Activated naive CD4-positive, alpha-beta T cell treated with anti-CD3 and anti-CD28 coated beads for 36 hours (primary cell): ENCODE results near the gene ARFRP1. TPM values are rescaled to one million over a fixed set of nuclear protein-coding genes. Genes with fewer than 3 reads are reported as not detected.
"Not testable (repeated sequence)": the region's sequence is repeated elsewhere in the genome, so short reads cannot be mapped to it uniquely, and the experiment has no call there.

ENCODE experiments used
- CTCF ChIA-PET: fragments of 350-600 bp; sonication (Branson Sonifier 250); formaldehyde crosslinking; loops from one replicate; lab custom pipeline; 2021; ENCODE audit warnings: antibody characterized with exemption; lab: Charles Lee
- DNase-seq: peaks from one replicate; pipeline ENCODE4 v3.0.0-alpha.2; 2020
- H3K27ac Mint-ChIP-seq: one replicate; pipeline ENCODE4 v1.8.0; 2021; ENCODE audit warnings: mild to moderate bottlenecking, mixed read lengths
- H3K27me3 Mint-ChIP-seq: one replicate; pipeline ENCODE4 v1.8.0; 2021; ENCODE audit warnings: low read depth, mixed read lengths
- H3K36me3 Mint-ChIP-seq: one replicate; pipeline ENCODE4 v1.8.0; 2021; ENCODE audit warnings: low read depth, mixed read lengths
- H3K4me1 Mint-ChIP-seq: one replicate; pipeline ENCODE4 v1.8.0; 2021; ENCODE audit warnings: low read depth, mixed read lengths
- H3K4me3 Mint-ChIP-seq: one replicate; pipeline ENCODE4 v1.8.0; 2021; ENCODE audit warnings: mild to moderate bottlenecking, moderate library complexity, mixed read lengths
- H3K9me3 Mint-ChIP-seq: one replicate; pipeline ENCODE4 v1.8.0; 2021; ENCODE audit warnings: mixed read lengths
- intact Hi-C: fragments of 100-400 bp; cut with micrococcal nuclease; formaldehyde crosslinking; loops from one replicate; pipeline ENCODE4 v1.15.1; 2023
- total RNA-seq, 2 experiments: library from RNA; stranded (reverse); gene quantifications; one replicate each; pipeline ENCODE4 v1.2.3, GENCODE V29; 2021

Gene ARFRP1
- total RNA-seq, 2 experiments from 2014 or later: 45.6 to 49.2 TPM

DNA sequence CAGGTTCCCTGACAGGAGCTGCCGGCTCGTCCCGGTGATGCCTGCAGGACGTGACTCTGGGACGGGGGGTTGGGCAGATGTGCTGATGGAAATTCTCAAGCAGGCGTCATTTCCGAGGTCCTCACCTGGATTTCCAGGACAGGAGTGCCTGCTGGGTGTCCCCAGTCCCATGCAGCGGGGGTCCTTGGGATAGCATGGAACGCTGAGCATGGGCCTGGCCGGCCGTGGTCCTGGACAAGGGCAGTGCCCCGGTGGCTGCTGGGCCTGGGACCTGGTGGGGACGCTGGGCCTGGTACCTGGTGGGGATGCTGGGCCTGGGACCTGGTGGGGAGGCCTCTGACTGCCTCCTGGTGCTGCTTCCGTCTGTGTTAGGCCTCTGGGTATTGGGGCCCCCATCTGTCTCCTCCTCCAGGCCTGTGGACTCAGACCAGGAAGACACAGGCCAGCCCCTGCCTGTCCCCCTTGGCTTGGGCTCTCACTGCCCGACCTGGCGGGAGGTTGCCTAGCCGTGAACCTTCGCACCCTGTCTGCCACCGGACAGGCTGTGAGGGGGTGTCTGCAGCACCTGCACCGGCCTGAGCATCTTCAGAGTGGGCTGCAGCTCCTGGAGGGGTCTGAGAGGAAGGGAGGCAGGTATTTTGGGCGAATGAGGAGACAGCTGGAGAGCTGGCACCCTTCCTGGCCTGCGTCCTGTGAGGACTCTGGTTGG lies 43.5 kb downstream of the ARFRP1 start:
- Mint-ChIP-seq H3K9me3 (no peaks in the 10 kb centered on the region), H3K36me3 (peaks cover 26% of the 10 kb centered on the region), H3K4me3 (no peak overlapping the region), H3K27me3 (no peaks in the 10 kb centered on the region), H3K27ac (no peak overlapping the region), H3K4me1 (peaks cover 13% of the 10 kb centered on the region)
- CTCF ChIA-PET: no interaction called here
- intact Hi-C loops: no loop called here
- no peak for DNase-seq

DNA sequence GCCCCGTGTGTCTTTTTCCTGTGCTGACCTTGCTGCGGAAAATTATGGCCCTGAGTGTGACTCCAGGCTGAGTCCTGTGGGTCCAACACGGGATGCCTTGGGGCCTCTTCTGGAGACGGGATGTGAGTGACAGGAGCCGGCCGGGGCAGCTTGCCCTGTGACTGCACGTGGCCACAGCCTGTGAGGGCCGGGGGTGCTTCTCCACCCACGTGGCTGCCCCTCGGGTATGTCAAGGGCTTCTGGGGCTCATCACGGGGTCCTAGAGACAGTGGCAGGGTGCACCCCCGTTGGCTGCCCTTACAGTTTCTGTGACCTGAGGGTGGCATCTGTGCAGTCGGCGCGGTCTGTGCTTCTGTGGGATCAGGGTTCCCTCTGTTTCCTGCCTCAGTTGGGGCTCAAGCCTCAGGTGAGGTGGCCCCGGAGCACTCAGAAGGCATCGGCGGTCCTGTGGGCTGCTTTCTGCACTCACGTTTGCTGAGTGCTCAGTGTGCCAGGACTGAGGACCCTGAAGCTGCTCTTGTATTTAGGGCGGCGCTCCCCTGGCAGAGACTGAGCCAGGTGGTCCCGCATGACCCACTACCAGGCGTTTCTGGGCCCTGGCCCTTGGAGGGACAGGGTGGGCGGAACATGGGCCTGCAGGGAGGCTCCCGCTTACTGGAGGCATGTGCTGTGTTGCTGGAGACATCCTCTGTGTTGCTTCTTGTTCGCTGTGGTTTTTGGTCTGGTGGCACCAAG lies 44.3 kb downstream of the ARFRP1 start:
- intact Hi-C loops: no loop called here
- no peaks in the 10 kb centered on the region for H3K9me3 Mint-ChIP-seq
- CTCF ChIA-PET: no interaction called here
- H3K27me3 Mint-ChIP-seq: no peaks in the 10 kb centered on the region
- no peak overlapping the region for H3K4me3 Mint-ChIP-seq
- DNase-seq: no peak
- no peak overlapping the region for H3K27ac Mint-ChIP-seq
- peaks cover 20% of the 10 kb centered on the region for H3K36me3 Mint-ChIP-seq
- H3K4me1 Mint-ChIP-seq: peaks cover 19% of the 10 kb centered on the region

DNA sequence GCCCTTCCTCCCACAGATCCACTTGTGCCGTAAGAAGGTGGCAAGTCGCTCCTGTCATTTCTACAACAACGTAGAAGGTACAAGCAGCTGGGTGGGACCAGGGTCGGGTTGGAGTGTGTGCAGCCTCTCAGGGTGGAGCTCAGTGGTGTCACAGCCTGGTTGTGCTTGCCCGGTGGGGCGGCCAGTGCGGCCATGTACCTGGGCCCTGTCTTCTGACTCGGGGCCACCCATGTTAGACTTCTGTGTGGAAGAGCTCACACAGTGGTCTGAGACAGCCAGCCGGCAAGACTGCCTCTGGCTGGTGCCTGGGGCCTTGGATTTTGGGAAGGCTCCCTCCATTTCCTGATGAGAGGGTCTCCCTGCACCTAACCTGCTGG lies 45.0 kb downstream of the ARFRP1 start:
- Mint-ChIP-seq H3K4me1 (peaks cover 24% of the 10 kb centered on the region), H3K27ac (no peak overlapping the region), H3K36me3 (peaks cover 17% of the 10 kb centered on the region), H3K9me3 (no peaks in the 10 kb centered on the region), H3K4me3 (no peak overlapping the region), H3K27me3 (no peaks in the 10 kb centered on the region)
- intact Hi-C loops: no loop called here
- CTCF ChIA-PET: no interaction called here
- DNase-seq: no peak

DNA sequence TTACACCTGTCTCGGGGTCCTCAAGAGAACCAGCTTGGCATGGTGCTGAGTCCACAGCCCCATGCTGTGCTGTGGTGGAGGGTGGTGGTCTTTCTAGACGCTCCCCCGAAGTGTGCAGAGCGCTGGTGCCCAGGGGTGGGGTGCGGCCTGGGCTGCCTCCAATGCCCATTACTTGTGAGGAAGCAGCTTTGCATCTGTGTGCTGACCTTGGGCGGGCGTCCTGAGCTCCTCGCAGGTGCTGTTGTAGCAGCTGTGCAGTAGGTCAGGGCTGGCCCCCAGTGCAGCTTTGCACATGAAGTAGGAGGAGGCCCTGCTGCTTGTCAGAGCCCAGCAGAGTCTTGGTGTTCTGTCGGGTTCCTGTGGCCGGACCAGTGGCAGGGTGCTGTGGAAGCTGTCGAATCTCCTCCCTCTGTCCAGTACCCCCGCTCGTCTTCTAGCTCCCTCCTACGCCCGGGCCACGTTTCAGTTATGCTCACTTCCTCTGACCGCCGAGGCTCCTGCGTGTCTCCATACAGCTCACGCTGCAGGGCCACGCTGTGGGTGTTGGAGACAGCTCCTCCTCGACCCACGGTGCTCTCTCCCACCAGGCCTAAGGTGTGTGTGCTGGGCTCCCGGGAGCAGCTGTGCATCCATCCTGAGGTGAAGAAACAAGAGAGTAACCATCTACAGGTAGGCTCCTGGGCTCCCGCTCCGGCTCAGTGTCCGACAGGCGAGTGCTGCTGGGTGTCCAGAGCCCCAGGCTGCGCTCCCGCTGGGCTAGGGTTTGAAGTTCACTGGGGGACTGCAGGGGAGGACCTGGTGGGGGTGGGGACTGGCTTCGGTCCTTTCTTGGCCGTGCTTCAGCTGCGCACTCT lies 45.6 kb downstream of the ARFRP1 start:
- no peak overlapping the region for H3K27ac Mint-ChIP-seq
- peaks cover 15% of the 10 kb centered on the region for H3K36me3 Mint-ChIP-seq
- H3K9me3 Mint-ChIP-seq: no peaks in the 10 kb centered on the region
- no peaks in the 10 kb centered on the region for H3K27me3 Mint-ChIP-seq
- CTCF ChIA-PET: interaction anchor here (1.5 kb wide), 1 partner anchor 125 kb away, joined by 3 read pairs; the partner anchor contains the start of gene PTK6
- intact Hi-C loops: no loop called here
- H3K4me3 Mint-ChIP-seq: no peak overlapping the region
- no peak for DNase-seq
- H3K4me1 Mint-ChIP-seq: peaks cover 24% of the 10 kb centered on the region

DNA sequence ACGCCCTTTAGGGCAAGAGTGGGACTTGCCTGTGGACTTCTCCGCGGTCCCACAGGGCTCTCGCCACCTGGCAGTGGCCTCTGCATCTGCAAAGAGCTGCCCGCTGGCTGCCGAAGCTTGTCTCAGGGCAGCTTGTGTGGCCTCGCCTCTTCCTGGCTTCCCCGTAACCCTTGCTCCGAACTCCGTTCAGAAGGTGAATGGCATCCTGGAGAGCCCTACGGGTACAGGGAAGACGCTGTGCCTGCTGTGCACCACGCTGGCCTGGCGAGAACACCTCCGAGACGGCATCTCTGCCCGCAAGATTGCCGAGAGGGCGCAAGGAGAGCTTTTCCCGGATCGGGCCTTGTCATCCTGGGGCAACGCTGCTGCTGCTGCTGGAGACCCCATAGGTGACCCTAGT lies 46.7 kb downstream of the ARFRP1 start:
- CTCF ChIA-PET: interaction anchor here (1.5 kb wide), 1 partner anchor 124 kb away, joined by 3 read pairs; the partner anchor contains the start of gene PTK6
- H3K27me3 Mint-ChIP-seq: no peaks in the 10 kb centered on the region
- no peak overlapping the region for H3K4me3 Mint-ChIP-seq
- no peaks in the 10 kb centered on the region for H3K9me3 Mint-ChIP-seq
- peaks cover 27% of the 10 kb centered on the region for H3K4me1 Mint-ChIP-seq
- H3K27ac Mint-ChIP-seq: no peak overlapping the region
- DNase-seq: no peak
- peaks cover 13% of the 10 kb centered on the region for H3K36me3 Mint-ChIP-seq
- intact Hi-C loops: no loop called here

DNA sequence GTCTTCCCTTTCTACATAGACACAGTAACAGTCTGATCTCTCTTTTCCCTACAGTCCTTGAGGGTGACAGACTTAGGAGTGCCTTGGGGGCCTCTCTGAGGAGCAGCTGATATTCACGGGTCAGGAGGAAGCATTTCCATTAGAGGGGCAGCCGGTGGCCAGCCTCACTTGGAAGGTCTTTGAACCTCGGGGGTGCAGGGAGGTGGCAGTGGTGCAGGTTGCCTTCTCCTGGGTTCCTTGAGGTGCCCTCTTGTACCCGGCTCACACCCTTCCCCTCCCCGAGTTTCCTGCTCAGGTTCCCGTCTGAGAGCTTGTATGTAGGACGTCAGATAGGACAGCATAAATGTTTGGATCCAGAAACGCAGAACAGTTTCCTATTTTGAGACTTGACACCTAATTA lies 47.2 kb downstream of the ARFRP1 start:
- Mint-ChIP-seq H3K36me3 (peaks cover 13% of the 10 kb centered on the region), H3K27ac (no peak overlapping the region), H3K9me3 (no peaks in the 10 kb centered on the region), H3K4me1 (peaks cover 27% of the 10 kb centered on the region), H3K4me3 (no peak overlapping the region), H3K27me3 (no peaks in the 10 kb centered on the region)
- no peak for DNase-seq
- intact Hi-C loops: no loop called here
- CTCF ChIA-PET: interaction anchor here (1.5 kb wide), 1 partner anchor 124 kb away, joined by 3 read pairs; the partner anchor contains the start of gene PTK6

DNA sequence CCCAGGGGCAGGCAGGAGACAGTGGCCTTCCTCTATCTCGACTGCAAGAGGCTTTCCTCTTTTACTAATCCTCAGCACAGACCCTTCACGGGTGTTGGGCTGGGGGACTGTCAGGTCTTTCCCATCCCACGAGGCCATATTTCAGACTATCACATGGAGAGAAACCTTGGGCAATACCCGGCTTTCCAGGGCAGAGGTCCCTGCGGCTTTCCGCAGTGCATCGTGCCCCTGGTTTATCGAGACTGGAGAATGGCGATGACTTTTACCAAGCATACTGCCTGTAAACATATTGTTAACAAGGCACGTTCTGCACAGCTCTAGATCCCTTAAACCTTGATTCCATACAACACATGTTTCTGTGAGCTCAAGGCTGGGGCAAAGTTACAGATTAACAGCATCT lies 47.6 kb downstream of the ARFRP1 start:
- H3K9me3 Mint-ChIP-seq, intact Hi-C loops, H3K27ac Mint-ChIP-seq, DNase-seq, CTCF ChIA-PET, H3K27me3 Mint-ChIP-seq: not testable (repeated sequence)
- peak overlapping the region; percentile 98 for H3K4me3 Mint-ChIP-seq
- peaks cover 13% of the 10 kb centered on the region for H3K36me3 Mint-ChIP-seq
- peaks cover 27% of the 10 kb centered on the region for H3K4me1 Mint-ChIP-seq

DNA sequence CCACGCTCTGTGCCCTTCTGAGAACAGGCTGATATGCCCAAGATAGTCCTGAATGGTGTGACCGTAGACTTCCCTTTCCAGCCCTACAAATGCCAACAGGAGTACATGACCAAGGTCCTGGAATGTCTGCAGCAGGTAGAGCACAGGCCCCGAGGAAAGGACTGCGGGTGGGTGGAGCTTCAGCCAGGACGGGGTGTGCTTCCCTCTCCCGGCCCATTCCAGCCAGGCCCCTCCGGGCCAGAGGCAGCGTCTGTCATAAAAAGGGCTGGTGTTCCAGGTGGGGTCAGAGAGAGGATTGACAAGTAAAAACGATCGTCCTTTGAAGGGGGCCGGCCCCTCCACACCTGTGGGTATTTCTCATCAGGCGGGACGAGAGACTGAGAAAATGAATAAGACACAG lies 48.4 kb downstream of the ARFRP1 start:
- Mint-ChIP-seq H3K4me3 (peak overlapping the region; percentile 98), H3K4me1 (peaks cover 31% of the 10 kb centered on the region), H3K36me3 (peaks cover 10% of the 10 kb centered on the region), H3K27me3 (no peaks in the 10 kb centered on the region), H3K9me3 (no peaks in the 10 kb centered on the region), H3K27ac (no peak overlapping the region)
- CTCF ChIA-PET: no interaction called here
- DNase-seq: no peak
- intact Hi-C loops: loop anchor here (2.0 to 10.0 kb wide), 4 partner anchors 31 to 405 kb away; partner anchors contain the start of genes TCEA2 and UCKL1

DNA sequence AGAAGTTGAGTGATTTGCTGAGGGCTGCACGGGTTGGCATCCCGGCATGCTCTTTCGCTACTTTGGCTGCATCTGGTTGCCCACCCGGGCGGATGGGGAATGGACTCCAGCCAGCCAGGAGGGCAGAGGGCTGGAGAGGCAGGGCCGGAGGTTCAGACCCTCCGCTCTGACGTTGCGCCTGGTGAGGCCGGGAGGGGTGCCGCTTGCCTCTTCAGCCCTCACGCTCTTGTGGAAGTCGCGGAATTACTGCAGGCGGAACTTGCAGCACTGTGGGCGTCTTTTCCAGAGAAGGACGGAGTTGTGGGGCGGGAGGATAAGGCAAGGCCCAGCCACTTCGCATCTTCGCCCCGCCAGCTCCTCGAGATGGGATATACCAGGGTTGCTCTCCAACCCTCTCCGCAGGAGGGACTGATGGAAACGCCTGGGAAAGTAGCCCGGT lies 49.0 kb downstream of the ARFRP1 start:
- no peaks in the 10 kb centered on the region for H3K9me3 Mint-ChIP-seq
- peak overlapping the region; percentile 98 for H3K4me3 Mint-ChIP-seq
- DNase-seq: no peak
- CTCF ChIA-PET: interaction anchor here (0.8 kb wide), 1 partner anchor 17 kb away, joined by 5 read pairs; no protein-coding TSS in a partner anchor
- H3K27ac Mint-ChIP-seq: peak overlapping the region; percentile 93
- intact Hi-C loops: loop anchor here (1.0 to 10.0 kb wide), 8 partner anchors 28 to 406 kb away; partner anchors contain the start of genes ARFRP1, TCEA2 and UCKL1
- no peaks in the 10 kb centered on the region for H3K27me3 Mint-ChIP-seq
- H3K36me3 Mint-ChIP-seq: peaks cover 10% of the 10 kb centered on the region
- peaks cover 37% of the 10 kb centered on the region for H3K4me1 Mint-ChIP-seq

DNA sequence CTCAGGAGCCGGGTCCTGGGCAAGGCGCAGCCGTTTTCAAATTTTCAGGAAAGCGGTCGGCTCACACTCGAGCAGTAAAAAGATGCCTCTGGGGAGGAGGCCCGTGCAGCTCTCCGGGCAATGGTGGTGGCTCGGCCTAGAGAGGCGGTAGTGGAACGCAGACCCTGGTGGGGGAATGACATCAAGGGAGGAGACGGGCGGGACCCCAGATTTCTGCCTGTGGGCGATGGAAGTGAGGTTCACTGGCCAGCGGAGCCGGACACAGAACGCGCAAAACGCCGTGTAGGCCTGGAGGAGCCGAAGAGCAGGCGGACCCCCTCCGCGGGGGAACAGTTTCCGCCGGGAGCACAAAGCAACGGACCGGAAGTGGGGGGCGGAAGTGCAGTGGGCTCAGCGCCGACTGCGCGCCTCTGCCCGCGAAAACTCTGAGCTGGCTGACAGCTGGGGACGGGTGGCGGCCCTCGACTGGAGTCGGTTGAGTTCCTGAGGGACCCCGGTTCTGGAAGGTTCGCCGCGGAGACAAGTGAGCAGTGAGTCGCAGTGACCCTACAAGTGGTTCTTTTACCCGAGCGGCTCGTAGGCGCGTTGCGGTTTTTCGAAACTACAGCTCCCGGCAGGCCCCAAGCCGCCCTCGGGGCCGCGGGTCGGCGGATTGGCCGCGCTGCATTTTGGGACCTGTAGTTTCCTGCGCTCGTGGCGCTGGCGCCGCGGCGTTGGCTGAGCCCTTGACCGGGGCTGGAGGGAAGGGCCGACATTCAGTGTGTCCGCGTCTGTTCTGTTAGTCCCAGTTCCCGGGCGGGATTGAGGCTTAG lies 49.6 kb downstream of the ARFRP1 start, which contains the start of gene RTEL1:
TSS of gene RTEL1 (plus strand) at position 376 of the 812 bp plus-strand sequence. CDS start 1,091 bp downstream, outside the sequence.
- peaks cover 38% of the 10 kb centered on the region for H3K4me1 Mint-ChIP-seq
- no peaks in the 10 kb centered on the region for H3K27me3 Mint-ChIP-seq
- intact Hi-C loops: loop anchor here (1.0 to 10.0 kb wide), 8 partner anchors 28 to 407 kb away; partner anchors contain the start of genes ARFRP1, TCEA2 and UCKL1
- H3K36me3 Mint-ChIP-seq: peaks cover 10% of the 10 kb centered on the region
- H3K9me3 Mint-ChIP-seq: no peaks in the 10 kb centered on the region
- peak within 1 kb of the TSS; percentile 98 for H3K4me3 Mint-ChIP-seq
- H3K27ac Mint-ChIP-seq: peak within 1 kb of the TSS; percentile 93
- DNase-seq: peak; percentile 88
- CTCF ChIA-PET: interaction anchor here (0.8 kb wide), 1 partner anchor 16 kb away, joined by 5 read pairs; no protein-coding TSS in a partner anchor

DNA sequence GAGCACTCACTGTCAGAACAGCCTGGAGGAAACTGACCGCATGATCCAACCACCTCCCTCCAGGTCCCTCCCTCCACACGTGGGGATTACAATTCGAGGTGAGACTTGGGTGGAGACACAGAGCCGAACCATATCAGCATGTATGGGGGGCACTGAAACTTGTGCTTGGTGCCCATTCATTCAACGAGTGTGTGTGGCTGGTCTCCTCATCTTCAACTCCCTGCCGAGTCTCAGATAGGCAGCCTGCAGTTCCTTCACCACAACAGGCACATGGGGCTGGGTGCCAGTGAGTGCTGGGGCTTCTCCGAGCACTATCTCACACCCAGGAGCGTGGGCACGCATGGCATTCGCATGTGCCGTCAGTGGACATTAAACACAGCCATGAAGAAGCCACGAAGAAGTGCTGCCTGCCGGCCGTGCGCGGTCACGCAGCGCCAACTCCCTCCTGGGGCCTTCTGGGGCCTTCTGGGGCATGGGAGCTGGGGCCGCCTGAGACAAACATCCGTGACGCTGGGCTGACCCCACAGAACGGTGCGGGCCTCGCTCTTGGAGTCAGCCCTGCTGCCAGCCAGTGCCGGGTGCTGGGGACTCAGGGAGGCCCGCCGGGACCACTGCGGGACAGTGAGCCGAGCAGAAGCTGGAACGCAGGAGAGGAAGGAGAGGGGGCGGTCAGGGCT lies 50.4 kb downstream of the ARFRP1 start:
- Mint-ChIP-seq H3K4me3 (peak overlapping the region; percentile 98), H3K4me1 (peaks cover 38% of the 10 kb centered on the region)

More for the DNA sequence above, 50.4 kb downstream of the ARFRP1 start:
- H3K27ac Mint-ChIP-seq: peak overlapping the region; percentile 93
- intact Hi-C loops: loop anchor here (5.0 to 10.0 kb wide), 3 partner anchors 75 to 407 kb away; partner anchors contain the start of genes TCEA2 and UCKL1
- no peak for DNase-seq
- CTCF ChIA-PET: no interaction called here
- H3K9me3 Mint-ChIP-seq: no peaks in the 10 kb centered on the region
- no peaks in the 10 kb centered on the region for H3K27me3 Mint-ChIP-seq
- peaks cover 8% of the 10 kb centered on the region for H3K36me3 Mint-ChIP-seq
